VCaP (cell line): ENCODE results near the gene HSP90AB1.

Experiments
- H3K27ac ChIP-seq: fragments of 450-650 bp; 2 replicates; pipeline ENCODE4 v1.5.1; 2017
- CTCF ChIP-seq: fragments of 450-650 bp; conservative IDR thresholded peaks from 2 replicates; pipeline ENCODE4 v1.5.1; 2017; ENCODE audit warnings: mild to moderate bottlenecking, moderate library complexity

Gene HSP90AB1

GRCh38 chr6:44269178-44269920 lies 22.4 kb downstream of the HSP90AB1 start:
- no peak for TF ChIP-seq CTCF
- H3K27ac ChIP-seq: no peak overlapping the region

- TF ChIP-seq CTCF: no peak
- peak within 1 kb of the TSS; percentile 46; the same call in 1 of the 2 replicates for H3K27ac ChIP-seq
Measured at GRCh38 chr6:44269921-44270525, 23.1 kb downstream of the HSP90AB1 start, which contains the start of gene TMEM151B. Gene TMEM151B, plus strand, starts transcription at chr6:44270450. Its CDS starts 293 bp downstream, at chr6:44270743.

GRCh38 chr6:44270526-44271405 lies 23.9 kb downstream of the HSP90AB1 start:
- TF ChIP-seq CTCF: peak; percentile 19; the same call in 1 of the 2 replicates
- peak overlapping the region; percentile 46; the same call in 1 of the 2 replicates for H3K27ac ChIP-seq

- TF ChIP-seq CTCF: no peak
- H3K27ac ChIP-seq: no peak overlapping the region
Measured at GRCh38 chr6:44271406-44271723, 24.5 kb downstream of the HSP90AB1 start.

GRCh38 chr6:44271914-44272313 lies 25.0 kb downstream of the HSP90AB1 start:
- no peak for TF ChIP-seq CTCF

GRCh38 chr6:44272529-44272928 lies 25.6 kb downstream of the HSP90AB1 start:
- no peak overlapping the region for H3K27ac ChIP-seq
- no peak for TF ChIP-seq CTCF

More at GRCh38 chr6:44271914-44272313, 25.0 kb downstream of the HSP90AB1 start:
- no peak overlapping the region for H3K27ac ChIP-seq
